Stomach (tissue), 9 donors: ENCODE results near the gene PERM1. TPM values are rescaled to one million over a fixed set of nuclear protein-coding genes. Genes with fewer than 3 reads are reported as not detected.

Experiments used
- DNase-seq, 2 donors: peaks; one replicate each; pipeline versions ENCODE4 v3.0.0 to v3.0.0-alpha.2; 2013 to 2019
- H3K27ac ChIP-seq, 5 donors: fragments of 200-600 bp in 4 of 5; sonication (generic) in 4 of 5; one replicate each; pipeline ENCODE4 v1.5.1; 2013 to 2019; ENCODE audit warnings: mild to moderate bottlenecking in 1 of 5, moderate library complexity in 1 of 5
- H3K27me3 ChIP-seq, 3 donors: fragments of 200-600 bp; sonication (generic); one replicate each; pipeline ENCODE4 v1.5.1; 2017 to 2019; ENCODE audit warnings: mixed run types in 1 of 3
- H3K36me3 ChIP-seq, 4 donors: fragments of 200-600 bp; sonication (generic); 1 replicate in 3 of 4; 2 replicates in 1 of 4; pipeline ENCODE4 v1.5.1; 2016 to 2019
- H3K4me1 ChIP-seq, 4 donors: fragments of 200-600 bp; sonication (generic); one replicate each; pipeline ENCODE4 v1.5.1; 2016 to 2019
- H3K4me3 ChIP-seq, 4 donors: fragments of 200-600 bp; sonication (generic) in 3 of 4; one replicate each; pipeline ENCODE4 v1.5.1; 2016 to 2019; ENCODE audit warnings: mild to moderate bottlenecking in 1 of 4
- H3K9me3 ChIP-seq, 4 donors: fragments of 200-600 bp; sonication (generic); one replicate each; pipeline ENCODE4 v1.5.1; 2016 to 2019
- CTCF ChIP-seq, 7 experiments: fragments of 450-650 bp in 4 of 7; fragments of 200-600 bp in 3 of 7; sonication (generic) in 3 of 7; IDR thresholded peaks; one replicate each; pipeline ENCODE4 v1.5.1; 2016 to 2019; ENCODE audit warnings: antibody characterized with exemption in 7 of 7, control low read depth in 2 of 7, mild to moderate bottlenecking in 1 of 7
- EP300 ChIP-seq: sonication (generic); formaldehyde crosslinking; IDR thresholded peaks from one replicate; pipeline ENCODE4 v1.6.1; 2017; ENCODE audit warnings: antibody characterized with exemption
- POLR2A ChIP-seq, 4 donors: fragments of 450-650 bp; IDR thresholded peaks; one replicate each; pipeline ENCODE4 v1.6.1; 2016; ENCODE audit warnings: antibody characterized with exemption in 4 of 4, control low read depth in 2 of 4, mild to moderate bottlenecking in 1 of 4, moderate library complexity in 1 of 4
- POLR2AphosphoS5 ChIP-seq, 3 donors: sonication (generic); formaldehyde crosslinking; IDR thresholded peaks; one replicate each; pipeline ENCODE4 v1.6.1; 2016; ENCODE audit warnings: antibody characterized with exemption in 3 of 3
- WGBS, 5 donors: extraction: QIAGEN DNeasy Blood & Tissue Kit in 3 of 5; methylation state at CpG; one replicate each; pipeline versions ENCODE4 v1.1.5 to v1.1.7; 2013 to 2018; 5-methylcytosine and 5-hydroxymethylcytosine counted together
- intact Hi-C: fragments of 100-400 bp; cut with DNase I; formaldehyde crosslinking; loops from one replicate; pipeline ENCODE4 v1.15.1; 2023; ENCODE audit warnings: low total_unique reads
- polyA plus RNA-seq, 3 donors: library from polyadenylated mRNA; stranded (reverse); fragments of 200-250 nt; gene quantifications; one replicate each; pipeline ENCODE4 v1.2.3, GENCODE V29; 2013
- total RNA-seq, 5 donors: library from RNA; depleted of rRNA; stranded (reverse); fragments of >200 nt; gene quantifications; one replicate each; pipeline versions ENCODE4 v1.1.0 to v1.2.3, GENCODE V29; 2014 to 2016
- donor health status: healthy with polysubstance abuse.
- donor health status: Bipolar disorder and iron deficiency.
- donor health status: healthy.

Gene PERM1
- total and polyA plus RNA-seq, 8 donors: 0.37 to 0.88 (median 0.45) TPM; not detected in 4

GRCh38 chr1:963746-964525, 18.0 kb downstream of the PERM1 start:
- intact Hi-C loops: no loop called here
- DNase-seq: no peak
- Histone ChIP-seq H3K4me1 (peaks cover 32 to 51% (median 45%) of the 10 kb centered on the region in 4 donors), H3K27me3 (peaks cover 0 to 32% (median 6%) of the 10 kb centered on the region in 3 donors), H3K9me3 (no peaks in the 10 kb centered on the region), H3K4me3 (no peak overlapping the region), H3K27ac (no peak overlapping the region), H3K36me3 (peaks cover 9 to 30% (median 25%) of the 10 kb centered on the region in 4 donors)
- WGBS, 5 donors: 89 to 94% (median 93%) methylated on average over 27 to 47 of the region's 47 CpGs
- TF ChIP-seq EP300 (no peak), POLR2AphosphoS5 (IDR thresholded peaks at IDR 0.05) (no peak), CTCF (IDR thresholded peaks at IDR 0.05) (no peak), POLR2A (IDR thresholded peaks at IDR 0.05) (no peak)

DNA sequence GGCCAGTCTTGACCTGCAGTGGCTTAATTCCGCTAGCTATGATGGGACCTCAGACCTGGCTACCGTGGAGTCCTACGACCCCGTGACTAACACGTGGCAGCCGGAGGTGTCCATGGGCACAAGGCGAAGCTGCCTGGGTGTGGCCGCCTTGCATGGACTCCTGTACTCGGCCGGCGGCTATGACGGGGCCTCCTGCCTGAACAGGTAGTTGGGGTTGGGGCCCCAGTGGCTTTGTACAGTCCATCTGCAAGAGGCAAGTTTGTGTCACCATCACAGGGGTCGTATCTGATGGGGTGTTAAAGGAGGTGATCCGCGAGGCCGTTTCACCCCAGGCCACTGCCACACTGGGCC, 18.6 kb downstream of the PERM1 start:
- intact Hi-C loops: no loop called here

GRCh38 chr1:962381-963300, 19.3 kb downstream of the PERM1 start:
- no peak for DNase-seq
- H3K4me1 ChIP-seq: peaks cover 41 to 57% (median 54%) of the 10 kb centered on the region in 4 donors
- TF ChIP-seq POLR2A (IDR thresholded peaks at IDR 0.05): no peak
- TF ChIP-seq CTCF (IDR thresholded peaks at IDR 0.05): no peak
- TF ChIP-seq POLR2AphosphoS5 (IDR thresholded peaks at IDR 0.05): no peak
- no peak for TF ChIP-seq EP300
- H3K4me3 ChIP-seq: no peak overlapping the region
- peaks cover 0 to 19% (median 2%) of the 10 kb centered on the region in 3 donors for H3K27me3 ChIP-seq
- no peak overlapping the region for H3K27ac ChIP-seq
- intact Hi-C loops: no loop called here
- 95 to 96% (median 96%) methylated on average over 35 to 57 of the region's 57 CpGs for WGBS, 5 donors
- peaks cover 9 to 30% (median 25%) of the 10 kb centered on the region in 4 donors for H3K36me3 ChIP-seq
- H3K9me3 ChIP-seq: no peaks in the 10 kb centered on the region

More for the DNA sequence above, 18.6 kb downstream of the PERM1 start:
- 81 to 92% (median 90%) methylated on average over 14 to 16 of the region's 16 CpGs for WGBS, 5 donors
- no peak overlapping the region for H3K27ac ChIP-seq
- H3K27me3 ChIP-seq: peaks cover 0 to 25% (median 6%) of the 10 kb centered on the region in 3 donors
- no peak overlapping the region for H3K4me3 ChIP-seq
- peaks cover 35 to 55% (median 50%) of the 10 kb centered on the region in 4 donors for H3K4me1 ChIP-seq
- TF ChIP-seq EP300 (no peak), POLR2A (IDR thresholded peaks at IDR 0.05) (no peak), POLR2AphosphoS5 (IDR thresholded peaks at IDR 0.05) (no peak), CTCF (IDR thresholded peaks at IDR 0.05) (no peak)
- no peaks in the 10 kb centered on the region for H3K9me3 ChIP-seq
- H3K36me3 ChIP-seq: peaks cover 9 to 30% (median 25%) of the 10 kb centered on the region in 4 donors
- DNase-seq: no peak

GRCh38 chr1:961132-961669, 20.7 kb downstream of the PERM1 start:
- 35 to 87% (median 51%) methylated on average over 3 to 56 of the region's 56 CpGs for WGBS, 5 donors
- TF ChIP-seq POLR2A (IDR thresholded peaks at IDR 0.05) (no peak), CTCF (IDR thresholded peaks at IDR 0.05) (no peak), EP300 (no peak), POLR2AphosphoS5 (IDR thresholded peaks at IDR 0.05) (no peak)
- H3K9me3 ChIP-seq: no peaks in the 10 kb centered on the region
- peaks cover 20 to 43% (median 34%) of the 10 kb centered on the region in 4 donors for H3K36me3 ChIP-seq
- H3K27me3 ChIP-seq: peaks cover 0 to 7% (median 0%) of the 10 kb centered on the region in 3 donors
- peaks cover 35 to 54% (median 51%) of the 10 kb centered on the region in 4 donors for H3K4me1 ChIP-seq
- intact Hi-C loops: no loop called here
- peak overlapping the region; percentile 99 to 100 (median 100) for H3K4me3 ChIP-seq
- no peak for DNase-seq
- H3K27ac ChIP-seq: peak overlapping the region in 2 of 5 donors; percentile 72 to 80
